Hippocampal formation (tissue), 2 donors: ENCODE results near the gene CTRB2.

ENCODE experiments used
- DNase-seq, 2 donors: peaks; one replicate each; lab custom pipeline; 2025; lab: John Stamatoyannopoulos, UW

The CTRB2 gene

GRCh38 chr16:75175074-75175473, 31.9 kb downstream of the CTRB2 start:
- DNase-seq = no peak

GRCh38 chr16:75172578-75172977, 34.4 kb downstream of the CTRB2 start:
- DNase-seq = no peak

GRCh38 chr16:75169899-75170405, 37.0 kb downstream of the CTRB2 start:
- no peak for DNase-seq

GRCh38 chr16:75160386-75160785, 46.6 kb downstream of the CTRB2 start:
- DNase-seq = no peak
